Upper lobe of left lung (tissue), 6 donors: ENCODE data around the gene MBOAT7. TPM values are rescaled to one million over a fixed set of nuclear protein-coding genes. Genes with fewer than 3 reads are reported as not detected.

Source experiments
- ATAC-seq, 2 donors: fragments of 200-7000 bp; cut with Tn5 transposase; one replicate each; pipeline ENCODE4 v1.9.1; 2022; ENCODE audit warnings: mild to moderate bottlenecking in 2 of 2, moderate library complexity in 2 of 2; ENCODE audit not compliant: low FRiP score in 2 of 2
- DNase-seq, 2 donors: peaks; one replicate each; pipeline ENCODE4 v3.0.0-alpha.2; 2019 to 2020
- H3K27ac ChIP-seq, 4 donors: fragments of 200-600 bp; sonication (generic); one replicate each; pipeline ENCODE4 v1.5.1; 2016 to 2019
- H3K27me3 ChIP-seq, 4 donors: fragments of 200-600 bp; sonication (generic); one replicate each; pipeline ENCODE4 v1.5.1; 2017 to 2019
- H3K36me3 ChIP-seq, 4 donors: fragments of 200-600 bp; sonication (generic); one replicate each; pipeline ENCODE4 v1.5.1; 2016 to 2019
- H3K4me1 ChIP-seq, 4 donors: fragments of 200-600 bp; sonication (generic); one replicate each; pipeline ENCODE4 v1.5.1; 2018 to 2019
- H3K4me3 ChIP-seq, 4 donors: fragments of 200-600 bp; sonication (generic); one replicate each; pipeline ENCODE4 v1.5.1; 2017 to 2019; ENCODE audit warnings: mild to moderate bottlenecking in 2 of 4, moderate library complexity in 1 of 4
- H3K9me3 ChIP-seq, 4 donors: fragments of 200-600 bp; sonication (generic); one replicate each; pipeline ENCODE4 v1.5.1; 2018 to 2019
- EP300 ChIP-seq, 4 donors: sonication (generic); formaldehyde crosslinking; IDR thresholded peaks; one replicate each; pipeline ENCODE4 v1.5.1; 2017; ENCODE audit warnings: antibody characterized with exemption in 4 of 4, control low read depth in 2 of 4
- POLR2A ChIP-seq, 4 donors: fragments of 450-650 bp; IDR thresholded peaks; one replicate each; pipeline ENCODE4 v1.5.1; 2016 to 2017; ENCODE audit warnings: antibody characterized with exemption in 4 of 4, mild to moderate bottlenecking in 2 of 4
- POLR2AphosphoS5 ChIP-seq, 2 donors: sonication (generic); formaldehyde crosslinking; IDR thresholded peaks; one replicate each; pipeline ENCODE4 v1.5.1; 2017; ENCODE audit warnings: antibody characterized with exemption in 2 of 2
- WGBS, 2 donors: methylation state at CpG; one replicate each; pipeline ENCODE4 v1.1.5; 2017 to 2018; 5-methylcytosine and 5-hydroxymethylcytosine counted together
- total RNA-seq, 6 donors: library from RNA; depleted of rRNA in 4 of 6; stranded (reverse); fragments of >200 nt in 4 of 6; gene quantifications; one replicate each; pipeline versions ENCODE4 v1.1.0 to v1.2.1, GENCODE V29; 2016 to 2021
- TF ChIP-seq, protein P1 (sequence below), 6 experiments: fragments of 450-650 bp in 4 of 6; fragments of 200-600 bp in 2 of 6; sonication (generic) in 2 of 6; IDR thresholded peaks; one replicate each; pipeline ENCODE4 v1.5.1; 2016 to 2019; ENCODE audit warnings: antibody characterized with exemption in 6 of 6
- donor health status: DM: no; HTN: no; CAD: no; lungs with moderate emphysema.
- donor health status: DM: no; HTN: yes; CAD: no; lungs with severe emphysema.

The MBOAT7 gene
- total RNA-seq, 6 donors from 2014 or later, result 43.7 to 121 (median 75.4) TPM

DNA sequence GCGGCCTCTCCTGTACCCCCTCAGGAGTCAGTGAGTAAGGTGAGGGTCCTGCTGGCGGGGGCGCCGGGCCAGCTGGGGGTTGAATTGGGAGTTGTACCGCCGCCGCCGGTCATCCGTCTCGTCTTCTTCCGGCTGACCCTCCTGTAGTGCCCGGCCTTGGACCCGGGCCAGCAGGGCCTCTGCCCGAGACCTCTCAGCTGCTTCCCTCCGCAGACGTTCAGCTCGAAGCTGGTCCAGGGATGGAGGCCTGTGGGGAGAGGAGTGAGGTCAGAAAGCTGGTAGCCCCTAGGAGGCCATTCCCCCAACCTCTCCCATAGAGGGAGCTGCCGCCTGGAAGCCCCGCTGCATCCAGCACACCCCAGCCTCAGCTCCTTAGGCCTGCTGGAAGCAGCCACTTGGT lies 33.7 kb downstream of the MBOAT7 start:
- Histone ChIP-seq H3K4me3 (no peak overlapping the region), H3K4me1 (peaks cover 16 to 29% (median 18%) of the 10 kb centered on the region in 4 donors), H3K36me3 (peaks cover 25 to 77% (median 70%) of the 10 kb centered on the region in 4 donors), H3K27ac (no peak overlapping the region), H3K27me3 (no peaks in the 10 kb centered on the region), H3K9me3 (no peaks in the 10 kb centered on the region)
- DNase-seq, result peak in 1 of 2 donors; percentile 85
- WGBS, 2 donors, result 66 to 93% methylated on average over 13 to 14 of the region's 19 CpGs
- TF ChIP-seq, protein P1, sequence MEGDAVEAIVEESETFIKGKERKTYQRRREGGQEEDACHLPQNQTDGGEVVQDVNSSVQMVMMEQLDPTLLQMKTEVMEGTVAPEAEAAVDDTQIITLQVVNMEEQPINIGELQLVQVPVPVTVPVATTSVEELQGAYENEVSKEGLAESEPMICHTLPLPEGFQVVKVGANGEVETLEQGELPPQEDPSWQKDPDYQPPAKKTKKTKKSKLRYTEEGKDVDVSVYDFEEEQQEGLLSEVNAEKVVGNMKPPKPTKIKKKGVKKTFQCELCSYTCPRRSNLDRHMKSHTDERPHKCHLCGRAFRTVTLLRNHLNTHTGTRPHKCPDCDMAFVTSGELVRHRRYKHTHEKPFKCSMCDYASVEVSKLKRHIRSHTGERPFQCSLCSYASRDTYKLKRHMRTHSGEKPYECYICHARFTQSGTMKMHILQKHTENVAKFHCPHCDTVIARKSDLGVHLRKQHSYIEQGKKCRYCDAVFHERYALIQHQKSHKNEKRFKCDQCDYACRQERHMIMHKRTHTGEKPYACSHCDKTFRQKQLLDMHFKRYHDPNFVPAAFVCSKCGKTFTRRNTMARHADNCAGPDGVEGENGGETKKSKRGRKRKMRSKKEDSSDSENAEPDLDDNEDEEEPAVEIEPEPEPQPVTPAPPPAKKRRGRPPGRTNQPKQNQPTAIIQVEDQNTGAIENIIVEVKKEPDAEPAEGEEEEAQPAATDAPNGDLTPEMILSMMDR (IDR thresholded peaks at IDR 0.05), result no peak
- TF ChIP-seq POLR2A (IDR thresholded peaks at IDR 0.05) (no peak), POLR2AphosphoS5 (IDR thresholded peaks at IDR 0.05) (no peak), EP300 (IDR thresholded peaks at IDR 0.05) (no peak)
- no peak for ATAC-seq

DNA sequence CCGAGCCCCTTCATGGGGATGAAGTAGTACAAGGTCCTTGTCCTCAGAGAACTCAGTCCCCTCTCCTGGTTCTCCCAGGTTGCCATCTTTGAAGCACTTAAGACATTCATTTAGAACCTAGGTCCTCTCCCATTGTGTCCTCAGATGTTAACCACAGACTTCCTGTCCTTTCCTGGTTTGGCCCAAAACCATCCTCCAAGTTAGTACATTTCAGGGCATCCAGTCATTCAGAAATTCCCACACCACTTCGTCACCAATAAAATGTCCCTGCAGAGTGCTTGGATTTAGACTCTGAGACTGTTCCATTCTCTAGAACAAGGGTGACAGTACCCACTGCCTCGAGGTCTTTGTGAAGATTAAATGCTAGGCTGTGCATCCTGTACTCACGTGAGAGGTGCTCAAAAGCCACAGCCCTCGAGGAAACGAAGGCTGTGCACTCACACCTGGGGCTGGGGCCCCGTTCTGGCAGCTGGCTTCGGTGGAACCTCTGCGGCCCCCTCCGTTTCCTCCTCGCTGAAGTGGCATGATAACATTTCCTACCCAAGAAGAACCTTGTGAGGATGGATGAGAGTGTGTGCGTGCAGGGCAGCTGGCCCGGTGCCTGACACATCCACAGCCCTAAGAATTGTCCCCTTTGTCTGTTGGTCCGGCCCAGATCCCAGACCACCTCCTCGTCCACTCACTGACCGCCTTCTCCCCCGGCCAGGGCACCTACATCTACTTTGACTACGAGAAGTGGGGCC lies 34.6 kb downstream of the MBOAT7 start:
- DNase-seq (no peak), ATAC-seq (no peak)
- WGBS, 2 donors, result 65 to 72% methylated on average over 18 of the region's 18 CpGs
- peaks cover 9 to 22% (median 12%) of the 10 kb centered on the region in 4 donors for H3K4me1 ChIP-seq
- TF ChIP-seq EP300 (IDR thresholded peaks at IDR 0.05) (no peak), POLR2AphosphoS5 (IDR thresholded peaks at IDR 0.05) (no peak), POLR2A (IDR thresholded peaks at IDR 0.05) (no peak)
- TF ChIP-seq, protein P1 (IDR thresholded peaks at IDR 0.05), result no peak
- peaks cover 25 to 86% (median 79%) of the 10 kb centered on the region in 4 donors for H3K36me3 ChIP-seq
- no peak overlapping the region for H3K27ac ChIP-seq
- H3K4me3 ChIP-seq, result no peak overlapping the region
- no peaks in the 10 kb centered on the region for H3K9me3 ChIP-seq
- no peaks in the 10 kb centered on the region for H3K27me3 ChIP-seq

DNA sequence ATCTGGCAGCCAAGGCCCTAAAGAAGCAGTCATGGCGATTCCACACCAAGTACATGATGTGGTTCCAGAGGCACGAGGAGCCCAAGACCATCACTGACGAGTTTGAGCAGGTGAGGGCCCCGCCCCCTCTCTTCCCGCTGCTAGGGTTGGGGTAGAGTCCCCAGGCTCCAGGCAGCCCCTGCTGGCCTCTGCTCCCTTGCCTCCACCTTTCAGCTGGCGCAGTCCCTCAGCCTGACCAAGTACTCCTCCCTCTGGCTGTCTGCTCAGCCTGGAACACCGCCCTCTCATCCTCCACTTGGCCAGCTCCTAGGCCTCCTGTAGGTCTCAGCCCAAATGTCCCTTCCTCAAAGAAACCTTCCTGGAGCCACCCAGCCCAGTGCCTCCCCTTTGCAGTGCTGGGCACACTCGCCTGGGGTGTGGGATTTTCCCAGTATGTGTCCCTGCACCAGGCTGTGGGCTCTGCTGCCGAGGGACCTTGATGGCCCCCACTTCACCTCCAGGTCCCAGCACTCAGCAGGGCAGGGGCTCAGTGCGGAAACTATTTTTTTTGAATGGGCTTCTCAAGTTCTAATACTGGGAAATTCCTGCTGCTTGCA lies 35.6 kb downstream of the MBOAT7 start:
- Histone ChIP-seq H3K27me3 (no peaks in the 10 kb centered on the region), H3K27ac (no peak overlapping the region), H3K9me3 (no peaks in the 10 kb centered on the region), H3K4me3 (no peak overlapping the region), H3K36me3 (peaks cover 25 to 95% (median 88%) of the 10 kb centered on the region in 4 donors), H3K4me1 (peaks cover 8 to 19% (median 10%) of the 10 kb centered on the region in 4 donors)
- ATAC-seq (peak in 1 of 2 donors; percentile 46), DNase-seq (no peak)
- WGBS, 2 donors, result 85 to 96% methylated on average over 8 to 10 of the region's 10 CpGs
- TF ChIP-seq EP300 (IDR thresholded peaks at IDR 0.05), result no peak
- TF ChIP-seq, protein P1 (IDR thresholded peaks at IDR 0.05), result no peak
- TF ChIP-seq POLR2AphosphoS5 (IDR thresholded peaks at IDR 0.05), result no peak
- no peak for TF ChIP-seq POLR2A (IDR thresholded peaks at IDR 0.05)

DNA sequence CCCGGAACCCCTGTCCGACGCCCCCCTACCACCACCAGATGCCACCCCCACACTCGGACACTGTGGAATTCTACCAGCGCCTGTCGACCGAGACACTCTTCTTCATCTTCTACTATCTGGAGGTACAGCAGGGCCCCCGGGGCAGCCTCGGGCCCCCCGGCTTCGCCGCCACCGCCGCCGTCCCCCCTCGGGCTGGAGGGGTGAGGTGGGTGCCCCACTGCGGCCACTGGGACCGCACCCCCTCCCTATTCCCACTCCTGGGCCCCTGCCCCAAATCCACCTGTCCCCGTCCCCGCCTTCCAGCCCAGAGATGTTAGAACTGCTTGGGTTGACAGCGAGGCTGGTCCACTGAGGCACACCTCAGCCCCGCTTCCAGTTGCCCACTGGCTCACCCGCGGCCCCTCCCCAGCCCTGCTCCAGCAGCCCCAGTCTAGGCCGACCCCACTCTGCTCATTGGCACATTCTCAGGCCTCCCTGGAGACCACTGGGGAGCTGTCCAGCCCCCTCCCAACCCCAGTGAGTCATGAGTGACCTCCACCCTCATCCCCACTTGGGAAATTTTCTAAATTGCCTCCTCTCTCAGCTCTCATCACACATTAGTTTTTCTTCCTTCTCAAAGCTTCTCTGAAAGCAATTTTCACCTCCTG lies 36.4 kb downstream of the MBOAT7 start:
- Histone ChIP-seq H3K27ac (no peak overlapping the region), H3K36me3 (peaks cover 28 to 100% (median 95%) of the 10 kb centered on the region in 4 donors), H3K4me3 (no peak overlapping the region), H3K4me1 (peaks cover 0 to 11% (median 2%) of the 10 kb centered on the region in 4 donors), H3K9me3 (no peaks in the 10 kb centered on the region), H3K27me3 (no peaks in the 10 kb centered on the region)
- peak in 1 of 2 donors; percentile 66 for ATAC-seq
- TF ChIP-seq POLR2AphosphoS5 (IDR thresholded peaks at IDR 0.05), result no peak
- no peak for TF ChIP-seq EP300 (IDR thresholded peaks at IDR 0.05)
- no peak for TF ChIP-seq POLR2A (IDR thresholded peaks at IDR 0.05)
- TF ChIP-seq, protein P1 (IDR thresholded peaks at IDR 0.05), result no peak
- peak in 1 of 2 donors; percentile 82 for DNase-seq
- 91 to 94% methylated on average over 21 to 25 of the region's 25 CpGs for WGBS, 2 donors
